ENCODE results near the gene BLNK.

DNA sequence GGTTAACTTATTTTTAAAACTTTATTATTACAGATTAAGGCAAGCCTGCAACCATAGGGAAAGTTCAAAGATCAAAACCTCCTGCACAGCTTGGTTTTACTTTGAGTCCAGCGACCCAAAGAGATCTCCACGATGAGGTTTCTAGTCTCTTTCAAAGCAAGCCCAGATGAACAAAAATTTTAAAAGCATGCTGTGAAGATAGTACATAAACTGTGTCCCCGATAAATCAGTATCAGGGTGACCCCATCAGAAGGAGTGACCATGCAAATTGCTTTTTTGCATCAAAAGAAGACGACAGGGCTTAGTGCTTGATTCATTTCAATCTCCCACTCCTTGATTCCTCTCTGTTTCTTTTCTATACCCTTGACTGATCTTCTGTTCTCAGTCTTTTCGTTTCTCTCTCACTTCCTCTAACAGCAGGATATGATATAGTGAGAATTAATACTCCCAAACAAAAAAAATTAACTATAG is 16.8 kb upstream of the BLNK start:
- TF ChIP-seq REST (IDR thresholded peaks at IDR 0.05; ENCODE audit: low read depth) (no peak), EGR1 (IDR thresholded peaks at IDR 0.05) (no peak), NFIC (IDR thresholded peaks at IDR 0.05) (no peak), CEBPB (IDR thresholded peaks at IDR 0.05) (no peak), EP300 (IDR thresholded peaks at IDR 0.05; ENCODE audit: borderline replicate concordance) (no peak), TAF1 (IDR thresholded peaks at IDR 0.05; ENCODE audit: low read depth) (no peak)
